Esophagus (tissue), 2 donors: ENCODE results near the gene NAP1L4. TPM values are rescaled to one million over a fixed set of nuclear protein-coding genes. Genes with fewer than 3 reads are reported as not detected.

Source experiments
- H3K27ac ChIP-seq, 2 donors: one replicate each; pipeline ENCODE4 v1.5.1; 2013; ENCODE audit warnings: low read depth in 2 of 2, mild to moderate bottlenecking in 2 of 2, inconsistent platforms in 1 of 2, low read length in 1 of 2, moderate library complexity in 1 of 2
- H3K27me3 ChIP-seq, 2 donors: one replicate each; pipeline ENCODE4 v1.6.1; 2013; ENCODE audit warnings: low read length in 2 of 2, control low read depth in 1 of 2, mild to moderate bottlenecking in 1 of 2; ENCODE audit not compliant: insufficient read depth in 2 of 2, control insufficient read depth in 1 of 2
- H3K36me3 ChIP-seq, 2 donors: one replicate each; pipeline ENCODE4 v1.6.1; 2013; ENCODE audit warnings: low read length in 1 of 2; ENCODE audit not compliant: control insufficient read depth in 2 of 2, insufficient read depth in 2 of 2
- H3K4me1 ChIP-seq, 2 donors: one replicate each; pipeline ENCODE4 v1.6.1; 2013; ENCODE audit warnings: low read length in 1 of 2; ENCODE audit not compliant: control insufficient read depth in 2 of 2, insufficient read depth in 2 of 2
- H3K4me3 ChIP-seq, 2 donors: one replicate each; pipeline ENCODE4 v1.5.1; 2013; ENCODE audit warnings: low read length in 2 of 2, mild to moderate bottlenecking in 2 of 2, low read depth in 1 of 2, moderate library complexity in 1 of 2
- H3K9me3 ChIP-seq, 2 donors: one replicate each; pipeline ENCODE4 v1.6.1; 2013; ENCODE audit warnings: mild to moderate bottlenecking in 2 of 2, low read depth in 1 of 2, low read length in 1 of 2, moderate library complexity in 1 of 2; ENCODE audit not compliant: control insufficient read depth in 2 of 2, insufficient read depth in 1 of 2
- WGBS, 2 donors: extraction: QIAGEN DNeasy Blood & Tissue Kit; methylation state at CpG; one replicate each; pipeline ENCODE4 v1.1.7; 2013; 5-methylcytosine and 5-hydroxymethylcytosine counted together
- polyA plus RNA-seq, 2 donors: library from polyadenylated mRNA; stranded (reverse); fragments of 200-250 nt; gene quantifications; one replicate each; pipeline ENCODE4 v1.2.3, GENCODE V29; 2013
- donor health status: healthy with polysubstance abuse.
- donor health status: Bipolar disorder and iron deficiency.

NAP1L4 gene
- polyA plus RNA-seq, 2 donors: 66.0 to 68.6 TPM

DNA sequence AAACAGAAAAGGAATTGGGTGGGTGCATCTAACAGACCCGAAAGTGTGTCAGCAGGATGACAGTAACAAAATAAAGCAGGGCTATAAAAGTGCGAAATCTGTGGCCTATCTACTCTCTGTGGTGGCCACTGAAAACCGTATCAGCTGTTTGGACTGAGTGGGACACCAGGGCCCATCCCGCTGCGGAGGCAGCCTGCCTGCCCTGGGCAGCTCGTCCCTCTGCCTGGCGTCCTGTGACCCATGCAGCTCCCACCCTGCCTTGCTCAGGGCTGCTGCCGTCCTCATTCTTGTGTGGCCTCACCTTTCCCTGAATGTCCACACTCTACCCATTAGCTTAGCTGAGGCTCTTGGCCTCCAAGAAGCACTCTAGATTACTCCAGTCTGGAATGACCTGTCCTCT is 34.7 kb upstream of the NAP1L4 start:
- Histone ChIP-seq H3K36me3 (peaks cover 13 to 36% of the 10 kb centered on the region in 2 donors), H3K27me3 (no peaks in the 10 kb centered on the region), H3K27ac (no peak overlapping the region), H3K4me1 (peaks cover 0 to 6% of the 10 kb centered on the region in 2 donors), H3K4me3 (no peak overlapping the region), H3K9me3 (no peaks in the 10 kb centered on the region)
- WGBS, 2 donors: 94 to 95% methylated on average over 8 of the region's 8 CpGs

DNA sequence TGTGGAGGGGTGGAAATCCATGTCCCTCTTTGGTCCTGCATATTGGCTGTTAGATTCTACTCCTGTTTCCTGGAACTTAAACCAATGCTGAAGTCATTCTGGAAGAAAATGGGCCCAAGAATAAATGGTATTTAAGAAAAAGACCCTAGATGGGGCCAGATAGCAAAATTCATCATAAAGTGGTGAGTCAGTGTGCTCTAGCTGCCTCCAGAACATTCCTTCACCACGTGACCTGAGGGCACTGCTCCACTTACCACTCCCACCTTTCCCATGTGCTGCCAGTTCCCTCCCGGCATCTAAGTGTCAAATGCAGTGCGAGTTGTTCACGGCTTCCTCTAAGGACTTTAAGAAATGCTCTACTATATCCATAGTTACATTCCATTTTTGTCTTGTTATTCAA is 30.9 kb upstream of the NAP1L4 start:
- peaks cover 15 to 37% of the 10 kb centered on the region in 2 donors for H3K36me3 ChIP-seq
- no peaks in the 10 kb centered on the region for H3K27me3 ChIP-seq
- H3K4me3 ChIP-seq: no peak overlapping the region
- no peaks in the 10 kb centered on the region for H3K9me3 ChIP-seq
- no peak overlapping the region for H3K27ac ChIP-seq
- H3K4me1 ChIP-seq: peaks cover 0 to 3% of the 10 kb centered on the region in 2 donors
- WGBS, 2 donors: 64 to 72% methylated on average over 4 of the region's 4 CpGs

DNA sequence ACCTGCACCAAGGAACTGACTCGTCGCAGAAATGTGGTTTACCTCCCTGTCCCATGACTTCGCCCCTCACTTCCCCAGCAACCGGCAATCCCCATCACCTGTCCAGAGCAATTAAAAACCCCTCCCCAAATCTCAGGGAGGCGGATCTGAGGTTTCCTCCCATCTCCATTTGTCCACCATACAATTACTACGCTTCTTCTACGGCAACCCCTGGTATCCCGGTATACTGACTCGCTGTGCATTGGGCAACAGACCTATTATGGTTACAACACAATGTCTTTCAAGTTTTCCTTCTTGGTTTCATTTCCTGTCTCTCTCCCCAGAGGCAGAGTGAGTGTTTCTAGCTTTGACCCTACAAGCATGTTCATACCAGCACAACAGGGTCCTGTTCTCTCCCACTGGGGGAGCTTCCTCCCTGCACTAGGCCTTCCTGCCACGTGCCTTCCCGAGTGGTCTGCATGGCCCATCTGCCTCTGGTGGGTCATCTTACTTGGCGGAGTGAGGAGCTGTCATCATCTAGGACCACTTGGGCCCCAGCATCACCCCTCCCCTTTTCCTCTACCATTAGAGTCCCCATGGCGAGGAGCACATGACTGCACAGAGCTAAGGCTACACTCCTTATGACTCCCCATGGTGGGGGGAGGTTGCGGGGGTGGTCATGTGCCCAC is 30.3 kb upstream of the NAP1L4 start:
- Histone ChIP-seq H3K27ac (no peak overlapping the region), H3K27me3 (no peaks in the 10 kb centered on the region), H3K4me1 (peaks cover 0 to 3% of the 10 kb centered on the region in 2 donors), H3K36me3 (peaks cover 18 to 39% of the 10 kb centered on the region in 2 donors), H3K4me3 (no peak overlapping the region), H3K9me3 (no peaks in the 10 kb centered on the region)
- WGBS, 2 donors: 75 to 85% methylated on average over 14 of the region's 14 CpGs

GRCh38 chr11:3021125-3021524 is 29.0 kb upstream of the NAP1L4 start:
- WGBS, 2 donors: 31 to 38% methylated on average over 4 of the region's 4 CpGs
- Histone ChIP-seq H3K4me3 (no peak overlapping the region), H3K36me3 (peaks cover 22 to 33% of the 10 kb centered on the region in 2 donors), H3K4me1 (peaks cover 0 to 3% of the 10 kb centered on the region in 2 donors), H3K9me3 (no peaks in the 10 kb centered on the region), H3K27me3 (no peaks in the 10 kb centered on the region), H3K27ac (no peak overlapping the region)

DNA sequence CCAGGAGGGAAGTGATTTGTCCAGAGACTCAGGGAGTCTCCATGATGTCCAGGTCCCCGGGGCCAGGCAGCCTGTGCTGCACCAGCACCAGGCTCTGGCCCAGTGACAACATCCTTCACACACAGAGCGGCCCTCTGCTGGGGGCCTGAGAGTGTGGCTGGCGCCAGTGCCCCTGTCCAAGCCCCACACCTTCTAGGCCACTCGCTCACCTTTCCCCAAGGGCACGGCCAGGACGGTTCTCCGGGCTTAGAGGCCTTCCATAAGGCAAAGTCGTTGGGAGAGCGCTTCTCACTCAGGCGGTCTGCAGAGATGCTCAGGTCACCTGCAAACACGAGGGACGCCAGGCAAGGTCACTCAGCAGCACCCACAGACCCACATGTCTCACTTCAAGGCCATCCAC is 27.9 kb upstream of the NAP1L4 start:
- no peaks in the 10 kb centered on the region for H3K27me3 ChIP-seq
- H3K4me1 ChIP-seq: peaks cover 0 to 3% of the 10 kb centered on the region in 2 donors
- H3K27ac ChIP-seq: no peak overlapping the region
- H3K9me3 ChIP-seq: no peaks in the 10 kb centered on the region
- WGBS, 2 donors: 90 to 95% methylated on average over 12 of the region's 12 CpGs
- H3K4me3 ChIP-seq: no peak overlapping the region
- peaks cover 19 to 40% of the 10 kb centered on the region in 2 donors for H3K36me3 ChIP-seq

DNA sequence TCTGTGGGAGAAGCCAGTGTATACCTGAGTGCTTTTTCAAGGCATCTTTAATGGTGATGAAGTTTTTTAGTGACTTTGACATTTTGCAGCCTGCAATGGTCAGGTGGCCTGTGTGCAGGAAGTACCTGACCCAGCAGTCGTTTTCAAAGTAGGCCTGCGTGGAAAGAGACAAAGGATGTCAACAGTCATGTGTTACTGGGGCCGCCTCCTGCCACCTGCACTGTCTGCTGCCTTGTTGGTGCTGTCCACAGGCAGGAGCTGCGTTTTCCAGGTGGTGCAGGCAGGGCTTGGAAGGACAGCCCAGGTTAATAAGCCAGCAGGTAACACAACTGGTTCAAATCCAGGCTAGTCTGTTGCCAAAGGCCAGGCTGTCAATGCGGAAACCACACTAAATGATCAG is 26.5 kb upstream of the NAP1L4 start:
- Histone ChIP-seq H3K36me3 (peaks cover 19 to 46% of the 10 kb centered on the region in 2 donors), H3K9me3 (no peaks in the 10 kb centered on the region), H3K27me3 (no peaks in the 10 kb centered on the region), H3K4me1 (peaks cover 0 to 8% of the 10 kb centered on the region in 2 donors), H3K27ac (no peak overlapping the region), H3K4me3 (no peak overlapping the region)
- WGBS, 2 donors: 77 to 80% methylated on average over 5 of the region's 5 CpGs

GRCh38 chr11:3016861-3017260 is 24.7 kb upstream of the NAP1L4 start:
- Histone ChIP-seq H3K4me1 (peaks cover 0 to 4% of the 10 kb centered on the region in 2 donors), H3K36me3 (peaks cover 21 to 53% of the 10 kb centered on the region in 2 donors), H3K9me3 (no peaks in the 10 kb centered on the region), H3K4me3 (no peak overlapping the region), H3K27ac (no peak overlapping the region), H3K27me3 (no peaks in the 10 kb centered on the region)
- 93 to 94% methylated on average over 11 of the region's 11 CpGs for WGBS, 2 donors

GRCh38 chr11:3015796-3016195 is 23.7 kb upstream of the NAP1L4 start:
- peaks cover 0 to 4% of the 10 kb centered on the region in 2 donors for H3K4me1 ChIP-seq
- H3K27ac ChIP-seq: no peak overlapping the region
- H3K4me3 ChIP-seq: no peak overlapping the region
- peaks cover 28 to 58% of the 10 kb centered on the region in 2 donors for H3K36me3 ChIP-seq
- no peaks in the 10 kb centered on the region for H3K9me3 ChIP-seq
- WGBS, 2 donors: 87% methylated on average over 10 of the region's 10 CpGs
- no peaks in the 10 kb centered on the region for H3K27me3 ChIP-seq

- Histone ChIP-seq H3K27ac (peak overlapping the region in 1 of 2 donors; percentile 7), H3K4me3 (no peak overlapping the region), H3K27me3 (no peaks in the 10 kb centered on the region), H3K9me3 (no peaks in the 10 kb centered on the region), H3K4me1 (peaks cover 0 to 4% of the 10 kb centered on the region in 2 donors), H3K36me3 (peaks cover 31 to 59% of the 10 kb centered on the region in 2 donors)
- 64 to 66% methylated on average over 4 of the region's 4 CpGs for WGBS, 2 donors
Measured at GRCh38 chr11:3014943-3015342, 22.8 kb upstream of the NAP1L4 start.
